ENCODE data around the gene DVL2.

The DVL2 gene

DNA sequence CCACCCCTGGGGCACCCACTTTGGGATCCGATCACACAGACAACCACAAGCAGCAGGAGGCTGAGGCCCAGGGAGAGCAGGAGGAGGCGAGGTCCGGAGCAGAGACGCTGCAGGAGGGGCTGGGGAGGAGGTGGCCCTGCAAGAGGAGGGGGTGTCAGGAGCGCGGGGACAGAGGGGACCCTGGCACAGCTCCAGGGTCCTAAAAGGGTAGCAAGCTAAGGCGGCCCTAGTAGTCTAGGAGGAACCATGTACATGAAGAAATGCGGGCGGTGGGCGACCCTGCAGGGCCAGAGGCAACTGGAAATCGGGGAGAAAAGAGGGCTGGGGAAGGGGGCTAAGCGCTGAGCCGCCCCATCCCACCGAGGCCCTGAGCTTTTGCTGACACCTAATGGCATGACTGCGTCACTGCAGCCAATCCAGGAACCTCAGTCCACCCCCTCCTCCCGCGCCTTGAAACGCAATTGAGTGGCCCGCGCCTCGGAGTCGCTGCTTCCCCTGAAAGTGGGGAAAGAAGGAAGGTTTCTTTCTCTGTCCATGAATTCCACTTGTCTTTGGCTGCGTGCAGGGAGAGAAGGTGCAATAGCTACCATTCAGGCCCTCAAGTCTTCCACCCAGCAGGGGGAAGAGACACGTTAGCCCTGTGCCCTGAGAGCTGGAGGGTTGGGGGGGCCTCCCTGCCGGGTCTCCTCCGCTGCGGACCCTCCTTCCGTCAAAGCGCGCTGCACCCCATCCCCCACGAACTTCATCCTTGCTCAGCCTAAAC, 56.9 kb downstream of the DVL2 start:
- peak; percentile 89 for DNase-seq (ENCODE audit: low spot score)
- in situ Hi-C loops (cut with MboI; ENCODE audit: low pct_unique_long_range_greater_than_20kb, low sequenced_read_pairs, unreplicated experiment), result no loop called here
- TF ChIP-seq, protein P1, sequence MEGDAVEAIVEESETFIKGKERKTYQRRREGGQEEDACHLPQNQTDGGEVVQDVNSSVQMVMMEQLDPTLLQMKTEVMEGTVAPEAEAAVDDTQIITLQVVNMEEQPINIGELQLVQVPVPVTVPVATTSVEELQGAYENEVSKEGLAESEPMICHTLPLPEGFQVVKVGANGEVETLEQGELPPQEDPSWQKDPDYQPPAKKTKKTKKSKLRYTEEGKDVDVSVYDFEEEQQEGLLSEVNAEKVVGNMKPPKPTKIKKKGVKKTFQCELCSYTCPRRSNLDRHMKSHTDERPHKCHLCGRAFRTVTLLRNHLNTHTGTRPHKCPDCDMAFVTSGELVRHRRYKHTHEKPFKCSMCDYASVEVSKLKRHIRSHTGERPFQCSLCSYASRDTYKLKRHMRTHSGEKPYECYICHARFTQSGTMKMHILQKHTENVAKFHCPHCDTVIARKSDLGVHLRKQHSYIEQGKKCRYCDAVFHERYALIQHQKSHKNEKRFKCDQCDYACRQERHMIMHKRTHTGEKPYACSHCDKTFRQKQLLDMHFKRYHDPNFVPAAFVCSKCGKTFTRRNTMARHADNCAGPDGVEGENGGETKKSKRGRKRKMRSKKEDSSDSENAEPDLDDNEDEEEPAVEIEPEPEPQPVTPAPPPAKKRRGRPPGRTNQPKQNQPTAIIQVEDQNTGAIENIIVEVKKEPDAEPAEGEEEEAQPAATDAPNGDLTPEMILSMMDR (IDR thresholded peaks at IDR 0.05; ENCODE audit: extremely low read depth, insufficient read depth, missing control alignments), result peak; percentile 90

DNA sequence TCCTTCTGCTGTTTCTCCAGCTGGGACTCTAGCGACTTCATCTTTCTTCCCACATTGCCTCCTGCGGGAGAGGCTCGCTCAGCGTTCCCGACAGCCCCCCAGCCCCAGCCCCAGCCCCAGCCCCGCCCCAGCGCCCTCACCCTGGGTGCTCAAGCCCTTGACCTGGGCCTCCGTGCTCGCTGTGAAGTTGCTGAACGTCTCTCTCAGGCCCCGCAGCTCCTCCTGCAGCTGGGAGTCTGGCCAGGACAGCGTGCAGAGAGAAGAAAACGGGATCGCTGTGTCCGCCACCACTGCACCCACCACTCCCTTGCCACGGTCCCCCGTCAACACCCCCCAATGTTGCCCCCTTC, 57.5 kb downstream of the DVL2 start:
- TF ChIP-seq, protein P1 (IDR thresholded peaks at IDR 0.05; ENCODE audit: extremely low read depth, insufficient read depth, missing control alignments), result no peak
- no peak for DNase-seq (ENCODE audit: low spot score)
- in situ Hi-C loops (cut with MboI; ENCODE audit: low pct_unique_long_range_greater_than_20kb, low sequenced_read_pairs, unreplicated experiment), result no loop called here

DNA sequence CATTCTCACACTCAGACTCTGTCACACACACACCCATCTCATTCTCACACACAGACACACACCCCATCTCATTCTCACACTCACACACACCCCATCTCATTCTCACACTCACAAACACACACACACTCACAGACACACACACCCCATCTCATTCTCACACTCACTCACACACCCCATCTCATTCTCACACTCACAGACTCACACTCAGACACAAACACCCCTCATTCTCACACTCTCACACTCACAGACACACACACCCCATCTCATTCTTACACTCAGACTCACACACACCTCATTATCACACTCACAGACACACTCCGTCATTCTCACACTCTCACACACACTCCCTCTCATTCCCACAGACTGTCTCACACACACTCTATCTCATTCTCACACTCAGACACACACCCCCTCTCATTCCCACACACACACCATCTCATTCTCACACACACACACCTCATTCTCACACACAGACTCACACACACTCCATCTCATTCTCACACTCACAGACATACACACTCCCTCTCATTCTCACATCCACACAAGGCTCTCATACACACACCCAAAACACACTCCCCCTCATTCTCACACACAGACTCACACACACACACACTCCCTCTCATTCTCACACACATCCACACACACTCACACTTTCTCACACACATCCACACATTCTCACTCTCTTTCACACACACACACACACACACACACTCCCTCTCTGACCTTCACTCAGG, 58.0 kb downstream of the DVL2 start:
- TF ChIP-seq, protein P1 (IDR thresholded peaks at IDR 0.05; ENCODE audit: extremely low read depth, insufficient read depth, missing control alignments), result no peak

More for the DNA sequence above, 58.0 kb downstream of the DVL2 start:
- no peak for DNase-seq (ENCODE audit: low spot score)
- in situ Hi-C loops (cut with MboI; ENCODE audit: low pct_unique_long_range_greater_than_20kb, low sequenced_read_pairs, unreplicated experiment), result no loop called here
